Spleen (tissue), 7 donors: ENCODE data around the gene NFIA.

ENCODE experiments used
- CTCF ChIP-seq, 11 experiments: fragments of 200-600 bp in 7 of 11; fragments of 450-650 bp in 4 of 11; sonication (generic) in 4 of 11; IDR thresholded peaks in 8 of 11; conservative IDR thresholded peaks in 3 of 11; 1 replicate in 7 of 11; 2 replicates in 4 of 11; pipeline versions ENCODE4 v1.4.0 to v1.8.0; 2016 to 2021; ENCODE audit warnings: antibody characterized with exemption in 11 of 11, inconsistent platforms in 4 of 11, mild to moderate bottlenecking in 1 of 11
- POLR2A ChIP-seq, 3 donors: fragments of 450-650 bp; IDR thresholded peaks; one replicate each; pipeline ENCODE4 v1.5.1; 2017; ENCODE audit warnings: antibody characterized with exemption in 3 of 3, mild to moderate bottlenecking in 1 of 3
- POLR2AphosphoS5 ChIP-seq, 3 donors: sonication (generic); formaldehyde crosslinking; IDR thresholded peaks; one replicate each; pipeline ENCODE4 v1.5.1; 2017; ENCODE audit warnings: antibody characterized with exemption in 3 of 3
- donor health status: DM: no; HTN: no; CAD: no; lungs with moderate emphysema.
- donor health status: DM: no; HTN: no; CAD: no.
- donor health status: DM: no; HTN: no; CAD: no.

GRCh38 chr1:61124696-61125095 lies 42.3 kb downstream of the NFIA start:
- no peak for TF ChIP-seq CTCF (IDR thresholded peaks at IDR 0.05 in 8 of 11, conservative IDR thresholded peaks at IDR 0.05 in 3 of 11)
- no peak for TF ChIP-seq POLR2AphosphoS5 (IDR thresholded peaks at IDR 0.05)
- no peak for TF ChIP-seq POLR2A (IDR thresholded peaks at IDR 0.05)
